Hepatocyte (in vitro differentiated cells): ENCODE measurements around the gene CACNG5. TPM values are rescaled to one million over a fixed set of nuclear protein-coding genes. Genes with fewer than 3 reads are reported as not detected.

Source experiments
- DNase-seq: peaks from one replicate; pipeline ENCODE4 v3.0.0-alpha.2; 2016; ENCODE audit warnings: low spot score
- H2AFZ ChIP-seq: fragments of 200-600 bp; sonication (generic); 2 replicates; pipeline ENCODE4 v1.6.0; 2016; ENCODE audit warnings: antibody characterized with exemption, mild to moderate bottlenecking
- H3K27ac ChIP-seq: fragments of 200-600 bp; sonication (generic); 2 replicates; pipeline ENCODE4 v1.5.1; 2016; ENCODE audit warnings: mild to moderate bottlenecking
- H3K27me3 ChIP-seq: fragments of 200-600 bp; sonication (generic); 2 replicates; pipeline ENCODE4 v1.6.1; 2016
- H3K36me3 ChIP-seq: fragments of 200-600 bp; sonication (generic); replicated peaks from 2 replicates; pipeline ENCODE4 v1.5.1; 2016; ENCODE audit warnings: low read depth; ENCODE audit not compliant: insufficient read depth
- H3K4me1 ChIP-seq: fragments of 200-600 bp; sonication (generic); 2 replicates; pipeline ENCODE4 v1.5.1; 2016; ENCODE audit warnings: mild to moderate bottlenecking, moderate library complexity; ENCODE audit not compliant: insufficient read depth
- H3K4me2 ChIP-seq: fragments of 200-600 bp; sonication (generic); 2 replicates; pipeline ENCODE4 v1.6.0; 2016
- H3K4me3 ChIP-seq: fragments of 200-600 bp; sonication (generic); 2 replicates; pipeline ENCODE4 v1.5.1; 2016; ENCODE audit warnings: mild to moderate bottlenecking
- H3K79me2 ChIP-seq: fragments of 200-600 bp; sonication (generic); 2 replicates; pipeline ENCODE4 v1.6.0; 2017; ENCODE audit warnings: mild to moderate bottlenecking
- H3K9me2 ChIP-seq: fragments of 200-600 bp; sonication (generic); replicated peaks from 2 replicates; pipeline ENCODE4 v1.6.0; 2017; ENCODE audit warnings: mild to moderate bottlenecking; ENCODE audit not compliant: insufficient read depth
- H3K9me3 ChIP-seq: fragments of 200-600 bp; sonication (generic); 2 replicates; pipeline ENCODE4 v1.5.1; 2016; ENCODE audit warnings: low read depth, mild to moderate bottlenecking
- H4K20me1 ChIP-seq: fragments of 200-600 bp; sonication (generic); 2 replicates; pipeline ENCODE4 v1.6.0; 2016; ENCODE audit warnings: mild to moderate bottlenecking; ENCODE audit not compliant: insufficient read depth, poor library complexity, severe bottlenecking
- CTCF ChIP-seq: fragments of 200-600 bp; sonication (generic); IDR thresholded peaks from 2 replicates; pipeline ENCODE4 v1.5.1; 2016; ENCODE audit warnings: antibody characterized with exemption, mild to moderate bottlenecking; ENCODE audit not compliant: poor library complexity
- EZH2 ChIP-seq: fragments of 200-600 bp; sonication (generic); IDR thresholded peaks from 2 replicates; pipeline ENCODE4 v1.6.1; 2016; ENCODE audit warnings: antibody characterized with exemption, mild to moderate bottlenecking, borderline replicate concordance
- EZH2phosphoT487 ChIP-seq: fragments of 200-600 bp; sonication (generic); IDR thresholded peaks from one replicate; pipeline ENCODE4 v1.6.1; 2018; ENCODE audit warnings: antibody characterized with exemption, mild to moderate bottlenecking, low read depth, moderate library complexity; ENCODE audit not compliant: unreplicated experiment, severe bottlenecking
- WGBS: methylation state at CpG from one replicate; pipeline ENCODE4 v1.1.6; 2016; ENCODE audit warnings: low lambda C conversion rate; ENCODE audit errors: missing lambda C conversion rate; 5-methylcytosine and 5-hydroxymethylcytosine counted together
- polyA plus RNA-seq: library from polyadenylated mRNA; unstranded; fragments of >200 nt; fragmentation: Nextera tagmentation; extraction: Ambion mirVana; gene quantifications from 2 replicates; pipeline ENCODE4 v1.2.1, GENCODE V29; 2016
- total RNA-seq: library from RNA; depleted of rRNA; stranded (reverse); fragments of >200 nt; gene quantifications from 2 replicates; pipeline ENCODE4 v1.2.3, GENCODE V29; 2014

The CACNG5 gene
- total and polyA plus RNA-seq, 2 experiments from 2014 or later: not detected

DNA sequence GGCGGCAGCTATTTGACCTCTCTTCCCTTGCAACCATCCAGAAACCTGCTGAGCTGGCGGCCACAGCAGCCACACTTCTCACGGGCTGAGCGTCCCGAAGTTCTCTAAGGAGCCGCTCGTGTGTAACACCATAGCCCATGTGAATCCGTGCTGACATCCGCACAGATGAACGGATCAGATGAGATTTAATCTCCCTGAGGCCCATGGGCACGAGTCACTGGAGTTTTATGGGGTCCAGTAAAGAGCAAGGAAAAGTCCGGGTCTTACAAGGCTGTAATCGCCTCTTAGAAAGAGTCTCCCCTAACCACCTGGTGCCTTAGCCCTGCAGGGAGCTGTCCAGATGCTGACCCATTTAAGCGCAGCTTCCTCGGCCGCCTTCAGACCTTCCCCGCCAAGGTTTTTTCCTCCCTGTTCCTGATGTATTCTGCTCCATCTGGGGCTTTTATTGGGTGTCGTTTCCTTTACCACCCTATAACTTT lies 5.5 kb upstream of the CACNG5 start:
- H3K4me3 ChIP-seq: no peak overlapping the region
- no peak overlapping the region for H3K4me2 ChIP-seq
- TF ChIP-seq CTCF (no peak), EZH2phosphoT487 (no peak), EZH2 (no peak)
- no peak overlapping the region for H2AFZ ChIP-seq
- H3K27ac ChIP-seq: no peak overlapping the region
- H3K9me3 ChIP-seq: no peaks in the 10 kb centered on the region
- no peaks in the 10 kb centered on the region for H3K36me3 ChIP-seq
- no peaks in the 10 kb centered on the region for H3K79me2 ChIP-seq
- peak; percentile 91 for DNase-seq
- H3K9me2 ChIP-seq: no peaks in the 10 kb centered on the region
- H3K27me3 ChIP-seq: peaks cover 21% of the 10 kb centered on the region
- H3K4me1 ChIP-seq: no peaks in the 10 kb centered on the region
- WGBS: 14% methylated on average over 18 of the region's 18 CpGs
- H4K20me1 ChIP-seq: no peaks in the 10 kb centered on the region

GRCh38 chr17:66829883-66830282 lies 5.0 kb upstream of the CACNG5 start:
- Histone ChIP-seq H2AFZ (no peak overlapping the region), H3K4me3 (no peak overlapping the region), H3K9me3 (no peaks in the 10 kb centered on the region), H4K20me1 (no peaks in the 10 kb centered on the region), H3K9me2 (no peaks in the 10 kb centered on the region), H3K79me2 (no peaks in the 10 kb centered on the region), H3K4me1 (no peaks in the 10 kb centered on the region), H3K27ac (no peak overlapping the region), H3K27me3 (peaks cover 26% of the 10 kb centered on the region), H3K4me2 (no peak overlapping the region), H3K36me3 (no peaks in the 10 kb centered on the region)
- WGBS: 21% methylated on average over 10 of the region's 10 CpGs
- no peak for DNase-seq
- TF ChIP-seq CTCF (no peak), EZH2phosphoT487 (no peak), EZH2 (no peak)

DNA sequence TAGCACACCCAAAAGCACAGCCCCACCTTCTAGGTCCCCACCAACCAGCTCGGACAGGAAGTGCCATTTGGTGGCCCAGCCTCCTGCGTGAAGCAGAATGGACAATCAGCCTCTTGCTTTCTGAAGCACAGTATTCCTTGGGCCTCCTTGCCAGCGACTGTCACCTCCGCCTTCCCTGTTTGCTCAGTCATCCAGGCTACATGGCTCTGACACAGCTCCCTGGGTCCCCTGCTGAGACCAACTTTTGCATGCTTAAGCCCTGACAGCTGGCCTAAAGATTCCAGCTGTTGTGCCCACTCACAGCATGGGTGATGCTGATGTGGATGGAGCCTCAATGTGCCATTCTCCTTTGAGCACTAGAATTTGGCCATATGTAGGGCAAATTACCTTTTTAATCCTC lies 4.5 kb upstream of the CACNG5 start:
- no peaks in the 10 kb centered on the region for H3K9me2 ChIP-seq
- TF ChIP-seq EZH2: no peak
- TF ChIP-seq CTCF: no peak
- TF ChIP-seq EZH2phosphoT487: no peak
- peaks cover 31% of the 10 kb centered on the region for H3K27me3 ChIP-seq
- no peak for DNase-seq
- no peaks in the 10 kb centered on the region for H3K36me3 ChIP-seq
- no peak overlapping the region for H3K4me2 ChIP-seq
- H3K79me2 ChIP-seq: no peaks in the 10 kb centered on the region
- no peaks in the 10 kb centered on the region for H4K20me1 ChIP-seq
- no peaks in the 10 kb centered on the region for H3K4me1 ChIP-seq
- no peaks in the 10 kb centered on the region for H3K9me3 ChIP-seq
- H3K27ac ChIP-seq: no peak overlapping the region
- no peak overlapping the region for H3K4me3 ChIP-seq
- WGBS: 46% methylated on average over 4 of the region's 4 CpGs
- no peak overlapping the region for H2AFZ ChIP-seq
